NCI-H1436 (cell line): ENCODE data around the gene VAPB.

Source experiments
- DNase-seq: peaks from one replicate; lab custom pipeline; 2025; lab: John Stamatoyannopoulos, UW

VAPB gene

DNA sequence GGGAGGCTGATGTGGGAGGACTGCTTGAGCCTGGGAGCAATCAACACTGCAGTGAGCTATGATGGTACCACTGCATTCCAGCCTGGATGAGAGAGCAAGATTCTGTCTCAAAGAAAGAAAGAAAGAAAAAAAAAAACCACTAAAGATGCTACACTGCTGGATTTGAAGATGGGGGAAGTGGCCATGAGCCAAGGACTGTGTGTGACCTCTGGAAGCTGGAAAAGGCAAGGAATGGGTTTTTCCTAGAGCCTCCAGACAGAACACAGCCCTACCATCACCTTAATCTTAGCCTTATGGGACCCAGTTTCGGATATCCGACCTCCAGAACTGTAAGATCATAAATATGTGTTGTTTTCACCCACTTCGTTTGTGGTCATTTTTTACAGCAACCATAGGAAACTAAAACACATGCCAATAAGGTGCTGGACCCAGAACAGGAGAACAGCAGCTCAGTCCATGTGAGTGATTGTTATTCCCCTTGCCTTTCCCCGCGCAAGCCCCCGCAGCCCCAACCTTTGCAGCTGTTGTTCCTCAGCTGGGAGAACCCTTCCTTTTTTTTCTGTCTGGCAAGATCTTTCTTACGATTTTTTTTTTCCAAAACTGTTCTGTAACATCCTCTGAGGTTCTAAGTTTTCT lies 11.1 kb upstream of the VAPB start:
- DNase-seq = no peak

DNA sequence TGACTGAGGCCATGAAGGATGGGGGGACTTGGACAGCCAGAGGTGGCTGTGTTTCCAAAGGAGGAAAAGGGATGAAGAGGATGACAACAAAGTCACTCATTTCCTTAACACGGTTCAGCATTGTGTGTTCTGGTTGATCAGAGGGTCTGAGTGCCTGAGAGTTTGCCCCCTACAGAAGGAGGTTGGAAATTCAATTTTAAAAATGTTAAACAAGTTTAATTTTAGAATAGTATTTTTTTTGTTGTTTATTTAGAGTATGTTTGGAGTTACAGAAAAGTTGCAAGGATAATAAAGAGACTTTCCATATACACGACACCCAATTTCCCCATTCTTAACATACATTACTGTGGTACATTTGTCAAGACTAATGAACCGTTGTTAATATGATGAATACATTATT lies 10.3 kb upstream of the VAPB start:
- no peak for DNase-seq

DNA sequence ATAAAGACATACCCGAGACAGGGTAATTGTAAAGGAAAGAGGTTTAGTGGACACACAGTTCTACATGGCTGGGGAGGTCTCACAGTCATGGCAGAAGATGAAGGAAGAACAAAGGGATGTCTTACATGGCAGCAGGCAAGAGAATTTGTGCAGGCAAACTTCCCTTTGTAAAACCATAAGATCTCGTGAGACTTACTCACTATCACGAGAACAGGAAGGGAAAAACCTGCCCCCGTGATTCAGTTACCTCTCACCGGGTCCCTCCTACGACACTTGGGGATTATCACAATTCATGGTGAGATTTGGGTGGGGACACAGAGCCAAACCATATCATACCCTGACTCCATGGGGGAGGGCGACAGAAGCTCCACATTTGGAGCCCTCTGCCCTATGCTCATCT lies 7.4 kb upstream of the VAPB start:
- DNase-seq = no peak

DNA sequence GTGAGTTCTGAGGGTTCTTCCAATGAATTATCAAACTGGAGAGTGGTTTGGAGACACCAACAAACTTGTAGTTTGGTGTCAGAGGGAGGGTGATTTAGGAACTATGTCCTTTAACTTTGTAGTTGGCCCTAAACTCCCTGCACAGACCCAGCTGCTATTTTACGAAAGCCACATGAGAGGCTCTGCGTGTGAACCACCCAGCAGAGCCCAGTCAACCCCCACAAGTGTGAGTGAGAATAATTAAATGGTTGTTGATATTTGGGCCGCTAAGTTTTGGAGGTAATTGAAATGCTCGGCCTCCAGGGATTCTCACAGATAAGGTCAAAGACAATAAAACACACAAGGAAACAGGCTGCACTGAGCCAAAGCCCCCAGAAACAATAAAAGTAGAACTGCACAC lies 6.9 kb upstream of the VAPB start:
- no peak for DNase-seq

DNA sequence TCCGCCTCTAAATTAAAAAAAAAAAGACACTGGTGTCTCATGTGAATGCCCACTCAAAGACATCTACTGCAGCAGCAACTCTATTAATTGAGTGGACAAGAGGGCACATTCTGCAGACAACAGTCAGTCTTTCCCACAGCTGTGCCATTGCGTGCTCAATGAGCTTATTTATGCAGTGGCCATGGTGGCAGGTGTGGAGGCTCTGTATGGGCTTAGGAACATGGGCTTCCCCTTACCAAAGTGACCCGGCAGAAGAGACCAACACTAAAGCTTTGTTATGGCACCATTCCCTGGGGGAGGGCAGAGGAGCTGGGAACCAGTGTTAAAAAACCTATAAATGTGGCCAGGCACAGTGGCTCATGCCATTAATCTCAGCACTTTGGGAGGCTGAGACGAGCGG lies 4.2 kb upstream of the VAPB start:
- no peak for DNase-seq

DNA sequence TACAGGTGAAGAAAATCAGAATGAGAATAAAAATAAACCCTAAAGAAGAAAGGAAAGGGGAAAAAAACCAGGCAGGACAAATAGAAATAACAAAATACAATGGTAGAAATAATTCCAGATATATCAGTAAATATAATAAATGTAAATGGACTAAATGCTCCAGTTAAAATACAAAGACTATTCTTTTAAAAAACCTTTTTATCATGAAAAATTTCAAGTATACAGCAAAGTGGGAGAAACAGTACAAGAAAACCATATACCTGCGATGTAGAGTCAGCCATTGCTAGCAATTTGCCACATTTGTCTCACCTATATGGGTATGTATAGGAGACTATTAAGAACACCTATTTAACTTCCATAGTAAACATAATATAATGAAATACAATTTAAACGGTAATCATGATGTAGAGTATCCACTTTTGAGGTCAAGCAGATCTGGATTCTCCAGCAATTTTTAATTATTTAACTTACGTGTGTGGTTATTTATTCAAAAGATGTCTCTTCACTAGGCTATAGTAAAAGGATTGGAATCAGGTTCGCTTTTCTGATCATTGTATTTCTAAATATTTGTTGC lies 914 bp upstream of the VAPB start:
- DNase-seq = no peak

DNA sequence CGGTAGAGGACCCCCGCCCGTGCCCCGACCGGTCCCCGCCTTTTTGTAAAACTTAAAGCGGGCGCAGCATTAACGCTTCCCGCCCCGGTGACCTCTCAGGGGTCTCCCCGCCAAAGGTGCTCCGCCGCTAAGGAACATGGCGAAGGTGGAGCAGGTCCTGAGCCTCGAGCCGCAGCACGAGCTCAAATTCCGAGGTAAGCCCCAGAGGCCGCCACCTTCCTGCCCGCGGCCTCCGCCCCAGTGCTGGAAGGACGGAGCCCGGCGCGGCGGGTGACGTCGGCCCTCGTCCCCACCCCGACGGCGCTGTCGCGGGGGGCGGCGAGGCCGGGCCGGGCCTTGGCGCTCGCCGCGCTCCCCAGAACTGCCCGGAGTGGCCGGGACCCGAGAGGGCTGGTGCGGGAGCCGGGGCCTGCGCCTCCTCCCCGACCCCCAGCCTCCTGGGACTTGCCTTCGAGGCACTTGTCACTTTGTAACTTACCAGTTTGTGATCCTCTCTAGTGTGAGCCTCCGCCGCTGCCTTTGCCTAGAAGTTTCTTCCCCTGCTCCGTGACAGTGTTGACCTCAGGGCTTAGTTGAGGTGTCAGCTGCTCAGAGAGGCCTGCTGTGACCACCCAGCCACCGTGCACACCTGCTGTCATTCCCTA lies 417 bp downstream of the VAPB start:
- no peak for DNase-seq

DNA sequence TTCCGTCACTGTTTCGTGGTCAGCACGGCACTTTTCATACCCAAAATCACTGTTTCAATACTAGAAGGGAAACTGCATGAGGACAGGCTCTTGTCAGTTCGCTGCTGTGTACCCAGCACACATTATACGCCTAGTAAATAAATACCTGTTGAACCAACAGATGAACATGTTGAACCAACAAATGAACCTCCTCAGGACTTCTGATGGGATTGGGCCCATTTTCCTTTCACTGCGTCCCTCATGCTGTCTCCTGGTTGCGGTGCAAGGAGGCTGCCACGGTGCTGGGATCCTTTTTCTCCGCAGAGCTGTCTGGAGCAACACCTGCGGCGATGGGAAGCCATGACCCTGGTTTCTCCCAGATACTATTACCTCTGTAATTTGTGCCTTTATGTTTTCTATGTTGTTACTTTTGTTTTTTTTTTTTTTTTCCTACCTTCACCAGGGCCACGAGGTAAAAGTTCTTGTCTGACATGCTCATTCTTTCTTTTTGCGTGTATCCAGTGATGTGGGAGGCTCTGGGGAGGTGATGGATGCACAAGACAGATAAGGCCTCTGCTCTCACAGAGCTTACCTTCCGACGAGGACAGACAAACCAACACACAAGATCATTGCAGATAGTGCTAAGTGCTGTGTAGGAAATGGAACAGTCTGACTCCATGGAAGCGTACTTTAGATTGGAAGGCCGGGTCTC lies 1.1 kb downstream of the VAPB start:
- DNase-seq = no peak

DNA sequence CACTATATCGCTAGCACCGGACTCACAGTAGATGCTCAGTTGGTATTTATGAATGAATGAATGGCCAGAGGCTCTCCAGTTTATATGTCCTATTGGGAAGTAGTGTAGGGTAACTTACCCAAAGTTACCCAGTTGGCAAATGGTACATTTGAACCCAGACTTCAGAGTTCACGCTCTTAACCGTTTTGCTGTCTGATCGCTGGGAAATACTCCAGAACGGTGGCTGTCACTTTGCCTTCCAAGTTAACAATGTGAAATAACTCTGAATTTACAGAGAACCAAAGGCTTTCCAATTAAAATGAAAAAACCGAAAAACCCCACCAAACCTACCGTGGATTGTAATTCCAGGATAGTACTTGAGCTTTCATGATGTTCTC lies 1.6 kb downstream of the VAPB start:
- DNase-seq = no peak

DNA sequence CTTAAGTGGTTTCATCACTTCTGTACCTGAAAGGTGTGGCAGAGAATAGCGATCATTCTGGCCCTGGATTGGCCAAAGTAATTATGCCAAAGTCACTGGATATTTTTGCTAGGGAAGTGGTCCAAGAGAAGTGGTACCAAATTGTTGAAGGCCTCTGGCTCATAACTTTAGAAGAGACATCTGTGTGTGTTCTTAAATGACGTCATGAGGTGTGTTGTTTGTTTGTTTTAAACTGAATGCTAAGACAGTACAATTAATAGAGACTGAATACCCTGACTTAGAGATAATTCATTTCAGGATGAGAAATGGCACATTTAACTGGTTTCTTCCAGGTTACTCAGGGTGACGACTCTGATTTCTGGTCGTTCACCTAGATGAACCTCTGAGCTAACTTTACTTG lies 3.3 kb downstream of the VAPB start:
- DNase-seq = no peak

DNA sequence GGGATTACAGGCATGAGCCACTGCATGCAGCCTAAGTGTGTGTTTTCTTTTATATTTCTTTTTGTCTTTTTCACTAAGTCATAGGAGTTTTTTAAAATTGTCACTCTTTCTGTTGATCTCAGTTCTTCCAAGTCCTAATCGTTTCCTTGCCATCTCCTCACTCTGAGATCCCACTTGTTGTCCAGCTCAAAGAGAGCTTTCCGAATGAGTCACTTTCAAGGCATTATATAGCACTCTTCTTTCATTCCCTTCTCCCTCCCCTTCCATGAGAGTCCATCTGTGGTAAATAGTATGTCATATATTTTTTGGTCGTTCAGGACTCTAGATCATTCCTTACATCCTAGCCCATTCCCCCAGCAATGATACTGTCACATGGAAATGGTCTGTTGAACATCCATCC lies 4.3 kb downstream of the VAPB start:
- no peak for DNase-seq

DNA sequence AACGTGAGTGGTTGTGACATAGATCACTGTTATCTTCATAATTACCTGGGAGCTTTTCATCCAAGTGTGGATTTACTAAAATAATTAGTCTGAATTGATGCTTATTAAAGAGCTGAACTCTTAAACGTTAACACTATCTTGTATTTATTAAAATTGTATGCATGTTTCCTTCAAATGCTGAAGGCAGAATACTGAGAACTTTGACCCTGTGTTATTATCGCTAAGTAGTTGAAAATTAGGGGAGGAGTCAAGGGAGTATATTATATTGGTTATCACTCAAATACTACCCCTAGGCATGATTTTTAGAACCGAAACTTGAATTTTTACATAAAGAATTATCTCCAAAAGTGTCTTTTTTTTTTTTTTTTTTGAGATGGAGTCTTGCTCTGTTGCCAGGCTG lies 5.8 kb downstream of the VAPB start:
- DNase-seq = no peak

DNA sequence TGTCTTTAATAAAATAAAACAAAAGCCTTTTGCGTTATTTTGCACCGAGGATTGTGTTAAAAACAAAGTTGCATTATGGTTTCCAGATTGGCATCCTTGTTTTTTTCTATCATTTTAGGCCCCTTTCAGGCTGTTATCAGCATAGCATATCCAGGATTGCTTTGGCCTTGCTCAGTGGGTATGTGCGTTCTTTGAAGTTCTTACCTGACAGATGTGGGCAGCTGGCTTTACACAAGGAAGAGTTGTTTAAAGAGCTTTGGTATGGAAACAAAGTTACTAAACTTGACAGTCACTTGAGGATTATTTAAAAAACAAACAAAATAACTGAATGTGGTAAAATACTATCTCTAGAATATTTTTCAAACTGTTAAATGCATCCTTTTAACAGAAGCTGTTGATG lies 6.6 kb downstream of the VAPB start:
- no peak for DNase-seq

DNA sequence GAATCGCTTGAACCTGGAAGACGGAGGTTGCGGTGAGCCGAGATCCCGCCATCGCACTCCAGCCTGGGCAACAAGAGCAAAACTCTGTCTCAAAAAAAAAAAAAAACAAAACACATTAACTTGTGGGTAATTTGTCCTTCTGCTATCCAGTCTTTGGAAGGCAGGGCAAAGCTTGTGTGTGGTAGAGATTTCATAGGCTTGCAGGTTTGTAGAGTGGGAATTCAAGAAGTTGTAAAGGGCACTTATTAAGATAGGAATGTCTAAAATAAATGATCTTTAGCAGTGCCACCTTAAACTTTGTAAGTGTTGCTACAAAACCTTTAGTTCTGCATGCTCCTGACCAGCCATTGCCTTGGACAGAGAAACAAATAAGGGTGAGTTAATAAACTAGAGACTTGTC lies 8.4 kb downstream of the VAPB start:
- DNase-seq = no peak

DNA sequence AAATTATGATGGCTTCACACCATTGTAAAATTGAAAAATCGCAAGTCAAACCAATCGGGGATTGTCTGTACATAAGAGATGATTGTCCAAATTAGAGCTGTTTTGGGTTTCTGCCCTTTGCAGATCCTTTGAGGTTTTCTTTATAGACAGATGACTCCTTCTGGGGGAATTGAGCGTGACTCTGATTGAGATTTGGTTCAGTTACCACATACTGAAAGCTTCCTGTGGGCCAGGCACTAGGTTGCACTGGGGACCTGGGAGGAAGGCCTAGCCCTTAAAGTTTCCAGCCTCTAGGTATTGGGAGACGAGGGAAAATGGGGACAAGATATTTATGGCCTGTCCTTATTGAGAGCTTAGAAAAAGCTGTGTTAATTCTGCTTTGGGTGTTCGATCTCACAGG lies 9.2 kb downstream of the VAPB start:
- no peak for DNase-seq

DNA sequence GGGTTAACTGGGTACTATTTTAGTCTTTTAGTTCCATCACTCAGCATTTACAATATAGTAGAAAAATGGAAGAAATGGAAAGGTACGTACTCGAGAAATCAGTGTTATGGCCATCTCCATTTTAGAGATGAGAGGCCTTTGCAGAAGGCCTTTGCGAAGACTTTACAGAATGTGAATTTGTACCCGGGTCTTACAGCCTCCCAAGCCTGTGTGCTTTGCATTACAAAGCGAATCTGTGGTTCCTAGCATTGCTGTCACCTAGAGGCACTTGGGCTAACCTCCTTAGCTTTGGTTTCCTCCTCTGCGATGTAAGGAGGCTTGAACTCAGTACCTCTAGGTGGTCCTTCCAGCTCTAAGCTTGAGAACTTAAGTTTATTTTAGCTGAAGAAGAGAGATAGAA lies 10.9 kb downstream of the VAPB start:
- DNase-seq = no peak

DNA sequence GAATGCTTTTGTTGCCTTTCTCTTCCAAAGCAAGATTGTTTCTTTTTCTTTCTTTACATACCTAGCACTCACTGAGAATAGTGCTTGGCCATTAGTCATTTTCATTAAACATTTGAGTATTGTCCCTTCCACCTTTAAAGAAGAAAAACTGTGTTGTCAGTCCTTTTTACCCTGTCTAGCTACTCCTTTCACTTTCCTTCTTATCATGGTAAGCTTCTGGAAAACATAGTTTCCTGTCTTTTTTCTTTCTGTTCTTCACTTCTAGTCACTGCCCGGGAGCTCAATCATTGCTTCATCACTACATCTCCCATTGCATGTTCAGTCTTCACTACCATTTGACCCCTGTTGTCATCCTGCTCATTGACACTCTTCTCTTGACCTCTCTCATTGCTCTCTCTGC lies 12.1 kb downstream of the VAPB start:
- DNase-seq = no peak

DNA sequence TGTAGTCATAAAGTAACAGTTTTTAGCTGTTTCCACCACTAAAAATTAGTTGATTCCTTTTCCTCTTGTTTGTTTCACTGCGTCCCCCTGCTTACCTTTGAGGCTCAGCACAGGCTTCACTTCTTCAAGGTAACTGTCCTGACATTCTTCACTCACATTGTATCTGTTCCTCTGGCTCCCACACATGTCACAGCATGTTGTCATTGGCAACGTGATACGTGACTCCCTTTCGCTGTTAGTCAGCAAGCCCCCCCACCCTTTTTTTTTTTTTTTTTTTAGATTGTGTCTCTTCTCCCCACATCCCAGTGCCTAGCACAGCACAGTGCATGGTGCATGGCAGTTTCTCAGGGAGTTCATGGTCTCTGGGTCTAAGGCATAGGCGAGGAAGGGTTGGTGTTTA lies 13.3 kb downstream of the VAPB start:
- no peak for DNase-seq

DNA sequence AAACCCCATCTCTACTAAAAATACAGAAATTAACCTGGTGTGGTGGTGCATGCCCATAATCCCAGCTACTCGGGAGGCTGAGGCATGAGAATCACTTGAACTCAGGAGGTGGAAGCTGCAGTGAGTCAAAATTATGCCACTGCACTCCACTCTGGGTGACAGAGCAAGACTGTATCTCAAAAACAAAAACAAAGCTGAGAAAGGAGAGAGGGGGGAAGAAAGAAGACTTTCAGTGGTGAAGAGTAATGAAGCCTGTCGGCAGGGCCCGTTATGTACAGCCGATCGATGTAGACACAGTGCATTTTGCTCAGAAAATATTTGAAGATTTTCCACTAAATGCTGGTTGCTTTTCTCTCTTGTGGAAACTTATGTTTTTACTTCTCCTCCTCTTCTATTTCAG lies 13.8 kb downstream of the VAPB start:
- DNase-seq = no peak

DNA sequence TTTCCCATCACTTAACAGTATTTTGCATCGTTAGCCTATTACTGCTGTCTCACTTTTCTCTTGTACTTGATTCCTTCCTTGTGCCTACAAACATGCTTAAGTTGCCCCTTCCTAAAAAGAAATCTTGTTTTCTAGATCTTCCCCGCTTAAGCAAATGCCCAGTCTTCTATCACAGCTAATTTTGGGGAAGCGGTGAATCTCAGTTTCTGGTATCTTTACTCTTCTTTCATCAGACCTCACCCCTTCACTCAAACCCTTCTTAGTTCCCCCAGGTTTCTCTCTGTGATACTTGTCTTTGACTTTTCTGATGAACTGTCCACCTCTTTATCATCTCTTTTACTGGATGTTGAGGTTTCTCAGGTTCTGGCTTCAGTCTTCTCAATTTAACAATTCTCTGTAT lies 14.2 kb downstream of the VAPB start:
- DNase-seq = no peak

DNA sequence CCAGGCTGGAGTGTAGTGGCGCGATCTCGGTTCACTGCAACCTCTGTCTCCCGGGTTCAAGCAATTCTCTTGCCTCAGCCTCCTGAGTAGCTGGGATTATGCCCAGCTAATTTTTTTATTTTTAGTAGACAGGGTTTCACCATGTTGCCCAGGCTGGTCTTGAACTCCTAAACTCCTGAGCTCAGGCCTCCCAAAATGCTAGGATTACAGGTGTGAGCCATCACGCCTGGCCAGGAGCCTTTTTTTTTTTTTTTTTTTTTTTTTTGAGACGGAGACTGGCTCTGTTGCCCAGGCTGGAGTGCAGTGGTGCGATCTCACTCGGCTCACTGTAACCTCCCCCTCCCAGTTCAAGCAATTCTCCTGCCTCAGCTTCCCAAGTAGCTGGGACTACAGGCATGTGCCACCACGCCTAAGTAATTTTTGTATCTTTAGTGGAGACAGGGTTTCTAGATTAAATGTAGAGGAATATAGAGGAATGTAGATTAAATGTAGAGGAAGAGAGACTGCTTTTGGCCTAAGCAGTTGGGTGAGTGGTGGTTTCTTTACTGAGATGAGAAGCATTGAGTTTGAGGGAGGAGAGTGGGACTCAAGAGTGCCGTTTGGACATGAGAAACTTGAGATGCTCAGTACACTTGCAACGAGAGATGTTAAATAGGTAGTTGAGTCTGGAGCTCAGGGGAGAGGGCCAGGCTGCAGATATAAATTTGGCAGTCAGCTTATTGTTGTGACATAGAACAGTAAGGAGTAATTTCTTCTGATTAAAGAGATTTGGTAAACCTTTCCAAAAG lies 16.7 kb downstream of the VAPB start:
- DNase-seq = no peak

DNA sequence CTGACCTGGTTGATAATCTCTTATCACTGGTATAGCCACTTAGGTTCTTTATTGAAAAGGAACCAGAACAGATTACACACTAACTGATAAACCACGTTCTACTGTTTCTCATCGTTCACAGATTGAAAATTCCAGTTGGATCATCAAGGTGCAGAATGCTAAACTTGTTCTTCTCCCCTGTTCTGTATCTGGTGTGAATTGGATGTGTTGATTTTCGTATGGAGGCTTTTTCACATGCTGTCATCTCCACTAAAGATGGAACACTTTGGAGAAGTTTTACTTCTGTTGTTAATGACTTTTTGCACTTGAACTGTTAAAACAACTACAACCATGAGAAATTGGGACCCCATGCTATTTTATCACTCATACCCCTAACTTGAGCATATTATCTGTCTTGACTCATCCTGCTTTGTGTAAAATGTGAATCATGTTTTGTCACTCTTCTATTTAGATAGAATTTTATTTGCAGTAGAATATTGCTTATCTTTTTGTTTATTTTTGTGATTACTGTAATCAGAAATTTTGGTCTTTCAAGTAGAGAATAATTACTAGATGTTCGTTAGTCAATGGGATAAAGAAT lies 17.5 kb downstream of the VAPB start:
- no peak for DNase-seq
